Pancreas (tissue), 10 donors: ENCODE results near the gene THUMPD1. TPM values are rescaled to one million over a fixed set of nuclear protein-coding genes. Genes with fewer than 3 reads are reported as not detected.
"Not testable (repeated sequence)": the region's sequence is repeated elsewhere in the genome, so short reads cannot be mapped to it uniquely, and the experiment has no call there.

Source experiments
- ATAC-seq, 4 donors: fragments of 200-7000 bp; cut with Tn5 transposase; one replicate each; pipeline versions ENCODE4 v1.8.0 to v1.9.1; 2020; ENCODE audit warnings: mild to moderate bottlenecking in 4 of 4, moderate library complexity in 4 of 4
- DNase-seq, 6 donors: peaks; one replicate each; pipeline ENCODE4 v3.0.0-alpha.2; 2020
- FAIRE-seq: peaks from 2 replicates; lab custom pipeline; 2012; peaks lifted over from hg19 to GRCh38; lab: Jason Lieb, UNC
- H3K27ac ChIP-seq, 4 donors: fragments of 200-600 bp; sonication (generic); 1 replicate in 3 of 4; 2 replicates in 1 of 4; pipeline versions ENCODE4 v1.5.0 to v1.8.0; 2020
- H3K27me3 ChIP-seq, 4 donors: fragments of 200-600 bp; one replicate each; pipeline ENCODE4 v1.8.0; 2021
- H3K36me3 ChIP-seq, 3 donors: fragments of 200-600 bp; sonication (generic) in 1 of 3; one replicate each; pipeline versions ENCODE4 v1.5.0 to v1.8.0; 2020 to 2021
- H3K4me1 ChIP-seq, 3 donors: fragments of 200-600 bp; one replicate each; pipeline ENCODE4 v1.8.0; 2021
- H3K4me3 ChIP-seq, 4 donors: fragments of 200-600 bp; sonication (generic) in 2 of 4; one replicate each; pipeline versions ENCODE4 v1.5.0 to v1.8.0; 2020 to 2021
- H3K9me3 ChIP-seq, 4 donors: fragments of 200-600 bp; one replicate each; pipeline ENCODE4 v1.8.0; 2021
- WGBS, 2 donors: extraction: QIAGEN DNeasy Blood & Tissue Kit; methylation state at CpG; one replicate each; pipeline ENCODE4 v1.1.7; 2013; 5-methylcytosine and 5-hydroxymethylcytosine counted together
- intact Hi-C, 3 donors: fragments of 100-400 bp; cut with DNase I; formaldehyde crosslinking; loops; one replicate each; pipeline versions ENCODE4 v1.11.1 to v1.14.2; 2022
- polyA plus RNA-seq, 2 donors: library from polyadenylated mRNA; stranded (reverse); fragments of 200-250 nt; gene quantifications; one replicate each; pipeline ENCODE4 v1.2.3, GENCODE V29; 2013
- total RNA-seq, 6 donors: library from RNA; stranded (reverse); fragmentation: NEBNext Ultra II Directional in 4 of 6; extraction: Animal tissue kit (Norgen Biotek cat#: 25700) in 4 of 6; gene quantifications; one replicate each; pipeline versions ENCODE4 v1.2.1 to v1.2.4, GENCODE V29; 2021 to 2023
- TF ChIP-seq, protein P1 (sequence below), 4 donors: fragments of 200-600 bp; sonication (generic) in 3 of 4; IDR thresholded peaks; one replicate each; pipeline versions ENCODE4 v1.5.0 to v1.8.0; 2021; ENCODE audit warnings: antibody characterized with exemption in 4 of 4
- donor health status: healthy with polysubstance abuse.
- donor health status: DM: no; HTN: no; CAD: no; lungs with moderate emphysema.
- donor health status: DM: no; HTN: no; CAD: no.
- donor health status: control.
- donor health status: control.
- donor health status: Bipolar disorder and iron deficiency.
- donor health status: DM: yes; HTN: yes; CAD: no.
- donor health status: DM: no; HTN: no; CAD: no.
- donor health status: DM: no; HTN: no; CAD: no.
- donor health status: DM: yes; HTN: yes; CAD: no.

The THUMPD1 gene
- total and polyA plus RNA-seq, 8 donors, result 11.0 to 19.7 (median 15.9) TPM

DNA sequence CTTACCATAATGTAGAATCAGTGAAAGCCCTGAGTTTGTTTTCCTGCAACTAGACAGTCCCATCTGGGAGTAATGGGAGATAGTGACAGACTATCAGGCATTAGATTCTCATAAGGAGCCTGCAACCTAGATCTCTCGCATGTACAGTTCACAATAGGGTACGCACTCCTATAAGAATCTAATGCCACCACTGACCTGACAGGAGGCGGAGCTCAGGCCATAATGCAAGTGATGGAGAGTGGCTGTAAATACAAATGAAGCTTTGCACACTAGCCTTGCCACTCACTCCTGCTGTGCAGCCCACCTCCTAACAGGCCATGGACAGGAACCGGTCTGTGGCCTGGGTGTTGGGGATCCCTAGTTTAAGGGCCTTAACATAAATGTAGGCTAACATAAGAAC is 21.4 kb downstream of the THUMPD1 start:
- H3K27me3 ChIP-seq, result no peaks in the 10 kb centered on the region
- H3K4me3 ChIP-seq, result no peak overlapping the region
- ATAC-seq, result no peak
- no peaks in the 10 kb centered on the region for H3K4me1 ChIP-seq
- H3K36me3 ChIP-seq, result no peaks in the 10 kb centered on the region
- no peaks in the 10 kb centered on the region for H3K9me3 ChIP-seq
- 92 to 97% methylated on average over 4 of the region's 4 CpGs for WGBS, 2 donors
- no peak for DNase-seq
- intact Hi-C loops, result no loop called here
- TF ChIP-seq, protein P1, sequence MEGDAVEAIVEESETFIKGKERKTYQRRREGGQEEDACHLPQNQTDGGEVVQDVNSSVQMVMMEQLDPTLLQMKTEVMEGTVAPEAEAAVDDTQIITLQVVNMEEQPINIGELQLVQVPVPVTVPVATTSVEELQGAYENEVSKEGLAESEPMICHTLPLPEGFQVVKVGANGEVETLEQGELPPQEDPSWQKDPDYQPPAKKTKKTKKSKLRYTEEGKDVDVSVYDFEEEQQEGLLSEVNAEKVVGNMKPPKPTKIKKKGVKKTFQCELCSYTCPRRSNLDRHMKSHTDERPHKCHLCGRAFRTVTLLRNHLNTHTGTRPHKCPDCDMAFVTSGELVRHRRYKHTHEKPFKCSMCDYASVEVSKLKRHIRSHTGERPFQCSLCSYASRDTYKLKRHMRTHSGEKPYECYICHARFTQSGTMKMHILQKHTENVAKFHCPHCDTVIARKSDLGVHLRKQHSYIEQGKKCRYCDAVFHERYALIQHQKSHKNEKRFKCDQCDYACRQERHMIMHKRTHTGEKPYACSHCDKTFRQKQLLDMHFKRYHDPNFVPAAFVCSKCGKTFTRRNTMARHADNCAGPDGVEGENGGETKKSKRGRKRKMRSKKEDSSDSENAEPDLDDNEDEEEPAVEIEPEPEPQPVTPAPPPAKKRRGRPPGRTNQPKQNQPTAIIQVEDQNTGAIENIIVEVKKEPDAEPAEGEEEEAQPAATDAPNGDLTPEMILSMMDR (IDR thresholded peaks at IDR 0.05), result no peak
- H3K27ac ChIP-seq, result no peak overlapping the region
- no peak for FAIRE-seq

DNA sequence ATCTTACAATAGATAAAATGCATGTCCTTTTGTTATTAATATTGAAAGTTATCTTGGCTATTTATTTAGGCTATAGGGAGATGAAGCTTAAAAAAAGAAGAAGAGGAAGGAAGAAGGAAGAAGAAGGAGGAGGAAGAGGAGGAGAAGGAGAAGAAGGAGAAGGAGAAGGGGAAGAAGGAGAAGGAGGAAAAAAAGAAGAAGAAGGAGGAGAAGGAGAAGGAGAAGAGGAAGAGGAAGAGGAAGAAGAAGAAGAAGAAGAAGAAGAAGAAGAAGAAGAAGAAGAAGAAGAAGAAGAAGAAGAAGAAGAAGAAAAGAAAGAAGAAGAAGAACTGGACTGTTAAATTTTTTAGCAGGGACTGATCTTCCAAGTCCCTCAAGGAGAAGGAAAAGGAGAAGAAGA is 23.9 kb downstream of the THUMPD1 start:
- H3K4me3 ChIP-seq, H3K27me3 ChIP-seq, DNase-seq, H3K36me3 ChIP-seq, H3K4me1 ChIP-seq, H3K27ac ChIP-seq, ATAC-seq, H3K9me3 ChIP-seq, FAIRE-seq, intact Hi-C loops: not testable (repeated sequence)

DNA sequence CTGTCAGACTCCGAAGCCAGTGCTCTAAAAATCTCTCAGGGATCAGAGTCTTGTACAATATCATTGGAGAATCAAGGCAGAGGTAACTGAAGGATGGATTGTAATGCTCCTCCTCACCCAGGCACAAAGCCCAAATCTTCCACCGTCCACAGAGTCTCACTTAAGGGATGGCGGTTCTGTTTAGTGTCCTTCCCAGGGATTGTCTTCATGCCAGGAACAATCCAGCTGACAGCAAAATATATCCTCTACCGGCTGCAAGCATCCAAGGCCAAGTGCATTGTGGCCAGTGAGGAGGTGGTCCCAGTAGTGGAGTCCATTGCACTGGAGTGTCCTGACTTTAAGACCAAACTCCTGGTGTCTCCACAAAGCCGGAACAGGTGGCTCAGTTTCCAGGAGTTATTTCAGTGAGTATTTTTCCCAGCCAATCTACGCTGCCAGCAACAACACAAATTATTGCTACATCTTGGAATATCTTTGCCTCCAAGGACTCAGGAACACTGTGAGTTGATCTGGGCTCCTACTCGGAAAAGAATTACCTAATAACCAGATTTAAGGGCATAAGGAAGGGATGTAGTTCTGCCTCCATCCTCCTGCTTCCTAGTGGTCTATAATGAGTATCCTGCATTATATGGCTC is 30.2 kb downstream of the THUMPD1 start:
- 68 to 71% methylated on average over 7 of the region's 7 CpGs for WGBS, 2 donors
- H3K9me3 ChIP-seq, result no peaks in the 10 kb centered on the region
- ATAC-seq (no peak), DNase-seq (no peak), FAIRE-seq (no peak)
- TF ChIP-seq, protein P1 (IDR thresholded peaks at IDR 0.05), result no peak
- H3K36me3 ChIP-seq, result no peaks in the 10 kb centered on the region
- intact Hi-C loops, result no loop called here
- H3K27ac ChIP-seq, result no peak overlapping the region
- no peaks in the 10 kb centered on the region for H3K27me3 ChIP-seq
- no peak overlapping the region for H3K4me3 ChIP-seq
- peaks cover 0 to 6% (median 0%) of the 10 kb centered on the region in 3 donors for H3K4me1 ChIP-seq

DNA sequence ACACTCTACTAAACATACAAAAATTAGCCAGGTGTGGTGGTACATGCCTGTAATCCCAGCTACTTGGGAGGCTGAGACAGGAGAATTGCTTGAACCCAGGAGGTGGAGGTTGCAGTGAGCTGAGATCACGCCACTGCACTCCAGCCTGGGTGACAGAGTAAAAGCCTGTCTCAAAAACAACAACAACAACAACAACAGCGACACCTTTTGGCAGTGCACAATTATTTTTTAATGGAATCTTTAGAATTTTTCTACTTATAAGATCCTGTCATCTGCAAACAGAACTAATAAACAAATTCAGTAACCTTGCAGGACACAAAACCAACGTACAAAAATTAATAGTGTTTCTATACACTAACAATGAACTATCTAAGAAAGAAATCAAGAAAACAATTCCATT is 33.5 kb downstream of the THUMPD1 start:
- intact Hi-C loops, H3K9me3 ChIP-seq, DNase-seq, H3K4me3 ChIP-seq, H3K36me3 ChIP-seq, H3K27me3 ChIP-seq: not testable (repeated sequence)
- Histone ChIP-seq H3K4me1 (peaks cover 0 to 14% (median 13%) of the 10 kb centered on the region in 3 donors), H3K27ac (peak overlapping the region in 1 of 4 donors; percentile 12)
- peak; percentile 54 for FAIRE-seq
- TF ChIP-seq, protein P1 (IDR thresholded peaks at IDR 0.05), result peak in 1 of 4 donors; percentile 11
- 28 to 36% methylated on average over 3 of the region's 3 CpGs for WGBS, 2 donors
- peak; percentile 11 to 57 (median 34) for ATAC-seq

DNA sequence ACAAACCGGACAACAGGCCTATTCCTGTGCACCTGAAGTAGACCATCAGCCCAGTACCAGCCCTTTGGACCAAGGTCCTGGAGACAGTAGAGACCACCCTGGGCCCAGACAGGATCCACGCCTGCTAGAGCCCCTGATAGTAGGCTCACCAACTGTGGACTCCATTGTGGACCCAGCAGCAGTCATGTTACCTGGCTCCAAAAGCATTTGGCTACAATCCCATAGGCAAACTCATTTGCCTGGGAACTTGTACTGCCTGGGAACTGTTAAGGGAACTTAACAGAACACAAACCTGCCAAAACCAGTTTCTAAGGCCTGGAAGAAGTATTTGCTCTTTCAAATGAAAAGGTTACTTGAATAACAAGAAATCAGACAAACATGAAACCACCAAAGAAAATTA is 34.2 kb downstream of the THUMPD1 start:
- intact Hi-C loops, result no loop called here
- ATAC-seq, result peak; percentile 77 to 92 (median 82)
- Histone ChIP-seq H3K4me3 (no peak overlapping the region), H3K27ac (peak overlapping the region in 3 of 4 donors; percentile 12 to 36 (median 16)), H3K4me1 (peaks cover 0 to 14% (median 13%) of the 10 kb centered on the region in 3 donors), H3K36me3 (no peaks in the 10 kb centered on the region), H3K9me3 (no peaks in the 10 kb centered on the region), H3K27me3 (no peaks in the 10 kb centered on the region)
- WGBS, 2 donors, result 70 to 80% methylated on average over 2 of the region's 2 CpGs
- TF ChIP-seq, protein P1 (IDR thresholded peaks at IDR 0.05), result no peak
- FAIRE-seq, result no peak
- peak in 3 of 6 donors; percentile 18 to 38 (median 18) for DNase-seq

DNA sequence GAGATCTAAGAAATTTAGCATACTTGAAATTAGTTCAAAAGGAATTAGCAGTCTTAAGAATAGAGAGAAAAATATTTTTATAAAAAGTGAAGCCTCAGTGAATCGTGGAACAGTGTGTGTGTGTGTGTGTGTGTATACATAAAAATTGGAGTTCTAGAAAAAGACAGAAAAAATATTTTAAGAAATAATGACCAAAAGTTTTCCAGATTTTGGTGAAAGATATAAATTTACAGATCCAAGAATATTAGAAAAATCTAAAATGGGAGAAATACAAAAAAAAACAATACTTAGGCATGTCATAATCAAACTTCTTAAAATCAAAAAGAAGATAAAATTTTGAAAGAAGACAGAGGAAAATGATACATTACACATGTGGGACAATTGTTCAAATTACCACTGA is 35.6 kb downstream of the THUMPD1 start:
- FAIRE-seq, result peak; percentile 13

More for the DNA sequence above, 35.6 kb downstream of the THUMPD1 start:
- H3K4me1 ChIP-seq, result peaks cover 0 to 14% (median 13%) of the 10 kb centered on the region in 3 donors
- 92 to 100% methylated on average over 1 of the region's 1 CpG for WGBS, 2 donors
- intact Hi-C loops, H3K27ac ChIP-seq, H3K4me3 ChIP-seq, DNase-seq, ATAC-seq, H3K9me3 ChIP-seq, H3K27me3 ChIP-seq, H3K36me3 ChIP-seq: not testable (repeated sequence)
